ENCODE results near the gene RAPGEF4. TPM values are rescaled to one million over a fixed set of nuclear protein-coding genes. Genes with fewer than 3 reads are reported as not detected.

RAPGEF4 gene
- total and polyA plus RNA-seq, 12 donors, result 1.2 to 11.2 (median 7.9) TPM

DNA sequence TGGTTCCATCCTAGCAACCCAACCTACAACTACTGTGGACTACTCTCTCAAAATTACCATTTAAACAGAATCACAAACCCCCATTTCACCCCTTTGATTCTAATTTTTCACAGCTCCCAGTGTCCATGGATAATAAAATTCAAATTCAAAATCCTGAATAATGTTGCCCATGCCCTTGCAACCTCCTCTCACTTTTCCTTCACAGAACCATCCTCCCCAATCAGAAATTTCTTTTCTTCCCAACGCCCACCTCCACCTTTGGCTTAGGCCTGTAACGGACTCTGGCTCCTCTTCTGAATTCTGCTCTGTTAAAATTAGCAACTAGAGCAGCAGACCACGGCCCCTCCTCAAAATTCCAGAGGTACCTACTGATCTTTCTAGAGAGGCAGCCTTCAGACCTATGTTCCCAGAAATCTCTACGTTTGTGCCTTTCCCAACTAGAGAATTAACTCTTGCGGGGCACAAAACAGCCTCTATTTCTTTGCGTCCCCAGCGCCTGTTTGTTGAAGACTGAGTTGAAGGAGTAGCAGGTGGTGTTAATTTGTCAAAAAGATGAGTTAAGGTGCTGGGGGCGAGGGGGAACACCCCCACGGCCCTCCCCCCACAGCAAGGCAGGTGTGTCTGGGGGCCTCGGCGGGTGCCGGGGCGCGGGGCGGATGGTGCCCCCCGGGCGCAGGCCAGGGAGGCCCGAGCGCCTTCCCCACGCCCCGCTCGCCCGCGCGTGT lies 339.6 kb downstream of the RAPGEF4 start:
- peaks cover 0 to 57% (median 28%) of the 10 kb centered on the region in 9 donors for H3K4me1 ChIP-seq
- ATAC-seq, result no peak

DNA sequence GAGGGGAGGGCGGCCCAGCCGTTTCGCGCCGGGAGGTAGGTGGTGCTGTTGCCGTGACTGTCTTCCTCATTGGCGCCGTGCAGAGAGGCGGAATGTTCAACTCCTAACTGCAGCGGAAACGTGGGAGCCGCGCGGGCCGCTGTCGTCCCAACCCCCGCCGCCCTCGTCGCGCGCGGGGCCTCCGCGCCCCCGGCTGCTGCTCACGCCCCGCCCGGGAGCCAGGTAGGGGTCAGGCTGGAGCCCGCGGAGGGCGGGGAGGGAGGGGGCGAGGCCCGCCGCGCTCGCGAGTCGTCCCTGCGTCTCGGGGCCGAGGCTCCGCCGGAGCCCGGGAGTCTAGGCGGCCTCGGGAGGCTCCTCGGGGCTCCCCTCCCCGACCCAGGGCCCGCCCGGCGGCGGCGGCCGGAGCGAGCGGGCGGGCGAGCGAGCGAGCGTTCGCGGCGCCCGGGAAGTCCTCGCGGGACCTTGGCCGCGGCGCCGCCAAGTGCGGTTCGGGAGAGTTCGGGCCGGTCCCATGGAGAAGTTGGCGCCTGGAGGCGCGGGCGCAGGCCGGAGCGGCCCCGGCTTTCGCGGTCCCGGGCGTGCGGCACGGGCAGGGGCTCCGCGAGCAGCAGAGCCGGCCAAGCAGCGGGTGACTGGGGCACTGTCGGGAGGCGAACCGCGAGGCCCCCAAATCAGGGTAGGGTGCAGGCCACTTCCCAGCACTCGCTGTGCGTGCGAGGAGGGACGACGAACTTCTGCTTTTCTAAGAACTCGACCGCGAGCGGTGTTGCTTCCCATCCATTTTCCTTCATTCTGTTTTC lies 340.3 kb downstream of the RAPGEF4 start, which contains the start of gene MAP3K20:
MAP3K20 (plus strand) TSS at position 66 of the 800 bp plus-strand sequence. CDS start 15,186 bp downstream, outside the sequence.
- WGBS, 2 donors, result 0 to 1% methylated on average over 79 to 104 of the region's 106 CpGs
- H3K36me3 ChIP-seq, result no peaks in the 10 kb centered on the region
- intact Hi-C loops (cut with DNase I), result loop anchor here in 6 of 10 donors (2.0 to 5.0 kb wide), 8 partner anchors 39 to 136 kb away; no protein-coding TSS in a partner anchor
- TF ChIP-seq, protein P1, sequence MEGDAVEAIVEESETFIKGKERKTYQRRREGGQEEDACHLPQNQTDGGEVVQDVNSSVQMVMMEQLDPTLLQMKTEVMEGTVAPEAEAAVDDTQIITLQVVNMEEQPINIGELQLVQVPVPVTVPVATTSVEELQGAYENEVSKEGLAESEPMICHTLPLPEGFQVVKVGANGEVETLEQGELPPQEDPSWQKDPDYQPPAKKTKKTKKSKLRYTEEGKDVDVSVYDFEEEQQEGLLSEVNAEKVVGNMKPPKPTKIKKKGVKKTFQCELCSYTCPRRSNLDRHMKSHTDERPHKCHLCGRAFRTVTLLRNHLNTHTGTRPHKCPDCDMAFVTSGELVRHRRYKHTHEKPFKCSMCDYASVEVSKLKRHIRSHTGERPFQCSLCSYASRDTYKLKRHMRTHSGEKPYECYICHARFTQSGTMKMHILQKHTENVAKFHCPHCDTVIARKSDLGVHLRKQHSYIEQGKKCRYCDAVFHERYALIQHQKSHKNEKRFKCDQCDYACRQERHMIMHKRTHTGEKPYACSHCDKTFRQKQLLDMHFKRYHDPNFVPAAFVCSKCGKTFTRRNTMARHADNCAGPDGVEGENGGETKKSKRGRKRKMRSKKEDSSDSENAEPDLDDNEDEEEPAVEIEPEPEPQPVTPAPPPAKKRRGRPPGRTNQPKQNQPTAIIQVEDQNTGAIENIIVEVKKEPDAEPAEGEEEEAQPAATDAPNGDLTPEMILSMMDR (IDR thresholded peaks at IDR 0.05), result peak in 8 of 9 donors; percentile 2 to 77 (median 54)
- peak within 1 kb of the TSS; percentile 96 to 98 (median 97) for H3K27ac ChIP-seq
- peaks cover 0 to 57% (median 28%) of the 10 kb centered on the region in 9 donors for H3K4me1 ChIP-seq
- peak within 1 kb of the TSS; percentile 62 to 91 (median 83) for H3K4me3 ChIP-seq
- no peaks in the 10 kb centered on the region for H3K27me3 ChIP-seq
- ATAC-seq (peak; percentile 77 to 90 (median 86)), DNase-seq (peak; percentile 80 to 82)
- no peaks in the 10 kb centered on the region for H3K9me3 ChIP-seq

More for the DNA sequence above, 339.6 kb downstream of the RAPGEF4 start:
- H3K27ac ChIP-seq, result peak overlapping the region; percentile 96 to 98 (median 97)
- H3K27me3 ChIP-seq, result no peaks in the 10 kb centered on the region
- TF ChIP-seq, protein P1 (IDR thresholded peaks at IDR 0.05), result peak in 2 of 9 donors; percentile 23 to 52
- intact Hi-C loops (cut with DNase I), result loop anchor here in 5 of 10 donors (2.0 to 5.0 kb wide), 7 partner anchors 38 to 137 kb away; no protein-coding TSS in a partner anchor
- no peak for DNase-seq
- peak overlapping the region; percentile 62 to 91 (median 83) for H3K4me3 ChIP-seq
- H3K9me3 ChIP-seq, result no peaks in the 10 kb centered on the region
- H3K36me3 ChIP-seq, result no peaks in the 10 kb centered on the region
- 8 to 11% methylated on average over 16 to 25 of the region's 25 CpGs for WGBS, 2 donors

DNA sequence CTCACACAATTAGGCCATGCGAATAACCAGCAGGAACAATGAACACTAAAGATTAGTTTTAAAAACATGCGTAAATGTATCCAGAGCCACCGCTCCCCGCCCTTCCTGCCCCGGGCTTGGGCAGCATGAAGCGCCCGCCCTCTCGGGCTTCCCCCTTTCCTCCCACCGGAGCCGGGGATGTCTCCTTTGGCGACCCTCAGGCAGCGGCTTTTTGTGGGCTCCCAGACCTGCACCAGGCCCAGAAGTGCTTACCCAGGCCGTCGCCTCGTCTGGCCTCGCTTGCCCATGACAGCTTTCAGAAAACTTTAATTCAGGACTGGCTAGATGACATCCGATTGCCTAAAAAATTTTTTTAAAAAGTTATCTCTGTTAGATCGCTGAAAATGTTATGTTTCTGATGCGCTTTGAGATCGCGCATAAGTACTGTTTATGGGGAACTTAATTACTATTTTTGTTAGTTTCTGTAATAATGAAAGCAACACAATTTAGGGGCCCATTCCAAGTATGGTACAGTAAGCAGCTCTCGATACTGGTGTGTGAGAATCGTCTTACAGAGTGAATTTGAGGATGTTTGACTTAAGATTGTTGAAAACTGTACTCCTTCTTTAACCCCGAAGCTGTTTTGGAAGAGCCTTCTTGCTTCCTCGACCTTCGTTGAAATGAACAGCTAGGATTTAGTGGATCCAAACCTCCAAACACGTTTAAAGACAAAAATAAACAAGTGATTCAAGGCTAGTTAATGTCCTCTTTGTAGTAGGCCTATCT lies 341.1 kb downstream of the RAPGEF4 start:
- peak overlapping the region; percentile 62 to 91 (median 83) for H3K4me3 ChIP-seq
- ATAC-seq (peak; percentile 36 to 69 (median 56)), DNase-seq (peak; percentile 50 to 56)
- no peaks in the 10 kb centered on the region for H3K27me3 ChIP-seq
- intact Hi-C loops (cut with DNase I), result loop anchor here in 5 of 10 donors (2.0 to 5.0 kb wide), 6 partner anchors 39 to 136 kb away; no protein-coding TSS in a partner anchor
- TF ChIP-seq, protein P1 (IDR thresholded peaks at IDR 0.05), result no peak
- H3K36me3 ChIP-seq, result no peaks in the 10 kb centered on the region
- 1% methylated on average over 27 of the region's 27 CpGs for WGBS, 2 donors
- no peaks in the 10 kb centered on the region for H3K9me3 ChIP-seq
- peak overlapping the region; percentile 96 to 98 (median 97) for H3K27ac ChIP-seq
- H3K4me1 ChIP-seq, result peaks cover 0 to 57% (median 28%) of the 10 kb centered on the region in 9 donors
